ENCODE measurements around the gene ROCK2.

GRCh38 chr2:11354363-11355154 lies 10.1 kb upstream of the ROCK2 start:
- TF ChIP-seq POLR2AphosphoS5 (IDR thresholded peaks at IDR 0.05; ENCODE audit: low read depth, low read length) (no peak), PHF8 (conservative IDR thresholded peaks at IDR 0.05; ENCODE audit: low read depth, low read length) (no peak), POLR2A (IDR thresholded peaks at IDR 0.05; ENCODE audit: control extremely low read depth in 1 of 2, low read depth in 2 of 2, low read length in 2 of 2) (no peak), USF2 (IDR thresholded peaks at IDR 0.05; ENCODE audit: low read length) (no peak), CTCF (IDR thresholded peaks at IDR 0.05; ENCODE audit: control extremely low read depth in 1 of 3, insufficient read depth in 1 of 3, low read depth in 1 of 3, low read length in 3 of 3) (no peak), TCF12 (IDR thresholded peaks at IDR 0.05; ENCODE audit: low read depth, low read length) (no peak), JUND (IDR thresholded peaks at IDR 0.05; ENCODE audit: low read length) (no peak), SAP30 (IDR thresholded peaks at IDR 0.05; ENCODE audit: insufficient read depth, insufficient replicate concordance, low read length) (no peak), TAF7 (optimal IDR thresholded peaks at IDR 0.05; ENCODE audit: borderline replicate concordance, low read depth, low read length) (no peak), RAD21 (IDR thresholded peaks at IDR 0.05 in 1 of 2, conservative IDR thresholded peaks at IDR 0.05 in 1 of 2; ENCODE audit: low read depth in 2 of 2, low read length in 2 of 2) (no peak)

All from H1 (cell line).